ENCODE results near the gene APOBR. TPM values are rescaled to one million over a fixed set of nuclear protein-coding genes. Genes with fewer than 3 reads are reported as not detected.

Gene APOBR
- total RNA-seq, 2 experiments from 2014 or later, result 0.47 to 3.4 TPM

GRCh38 chr16:28505489-28506137 lies 11.2 kb downstream of the APOBR start:
- no TSS peak for BruUV-seq (replicated peaks)
- no peak for TF ChIP-seq EZH2phosphoT487 (IDR thresholded peaks at IDR 0.05; ENCODE audit: borderline replicate concordance, low read depth, low read length)
- TF ChIP-seq CTCF (conservative IDR thresholded peaks at IDR 0.05; ENCODE audit: low read length), result no peak
- Histone ChIP-seq H3K27ac (ENCODE audit: low read depth, low read length, poor library complexity, severe bottlenecking) (no peak overlapping the region), H3K9me3 (ENCODE audit: low read length) (no peaks in the 10 kb centered on the region), H2AFZ (ENCODE audit: low read length) (no peak overlapping the region), H4K20me1 (ENCODE audit: insufficient read depth, low read length) (no peaks in the 10 kb centered on the region), H3K79me2 (ENCODE audit: insufficient read depth, low read depth, low read length) (no peaks in the 10 kb centered on the region), H3K9me2 (ENCODE audit: insufficient read depth, low read length) (no peaks in the 10 kb centered on the region), H3K36me3 (ENCODE audit: insufficient read depth, low read length) (no peaks in the 10 kb centered on the region), H3K4me1 (ENCODE audit: insufficient read depth, low read length, poor library complexity, severe bottlenecking) (peaks cover 11% of the 10 kb centered on the region), H3K4me3 (ENCODE audit: low read depth, low read length, poor library complexity, severe bottlenecking) (no peak overlapping the region), H3K4me2 (ENCODE audit: low read length) (no peak overlapping the region)
- no peak for DNase-seq (ENCODE audit: low spot score)
- intact Hi-C loops (cut with micrococcal nuclease; ENCODE audit: unreplicated experiment), result no loop called here
- CTCF ChIA-PET (ENCODE audit: unreplicated experiment), result no interaction called here
- POLR2A ChIA-PET, result no interaction called here

DNA sequence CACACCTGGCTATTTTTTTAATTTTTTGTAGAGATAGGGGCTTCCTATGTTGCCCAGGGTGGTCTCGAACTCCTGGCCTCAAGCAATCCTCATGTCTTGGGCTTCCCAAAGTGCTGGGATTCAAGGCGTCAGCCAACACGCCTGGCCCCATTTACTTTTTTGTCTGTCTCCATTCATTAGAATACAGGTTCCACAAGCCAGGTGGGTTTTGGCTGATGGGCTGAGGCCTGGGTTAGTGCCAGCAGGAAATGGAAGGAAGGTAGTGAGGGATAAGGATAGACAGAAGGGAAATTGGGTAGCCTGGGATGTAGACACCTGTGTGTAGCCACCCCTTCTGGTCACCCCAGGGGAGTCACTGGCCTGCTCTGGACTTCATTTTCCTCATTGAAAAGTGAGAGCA lies 16.6 kb downstream of the APOBR start:
- POLR2A ChIA-PET, result no interaction called here

More for the DNA sequence above, 16.6 kb downstream of the APOBR start:
- H3K79me2 ChIP-seq (ENCODE audit: insufficient read depth, low read depth, low read length), result no peaks in the 10 kb centered on the region
- no peaks in the 10 kb centered on the region for H3K9me3 ChIP-seq (ENCODE audit: low read length)
- H3K36me3 ChIP-seq (ENCODE audit: insufficient read depth, low read length), result no peaks in the 10 kb centered on the region
- CTCF ChIA-PET (ENCODE audit: unreplicated experiment), result no interaction called here
- H4K20me1 ChIP-seq (ENCODE audit: insufficient read depth, low read length), result no peaks in the 10 kb centered on the region
- intact Hi-C loops (cut with micrococcal nuclease; ENCODE audit: unreplicated experiment), result no loop called here
- no TSS peak for BruUV-seq (replicated peaks)
- H3K27ac ChIP-seq (ENCODE audit: low read depth, low read length, poor library complexity, severe bottlenecking), result no peak overlapping the region
- TF ChIP-seq CTCF (conservative IDR thresholded peaks at IDR 0.05; ENCODE audit: low read length), result no peak
- no peak for TF ChIP-seq EZH2phosphoT487 (IDR thresholded peaks at IDR 0.05; ENCODE audit: borderline replicate concordance, low read depth, low read length)
- no peak for DNase-seq (ENCODE audit: low spot score)
- H3K4me2 ChIP-seq (ENCODE audit: low read length), result no peak overlapping the region
- no peak overlapping the region for H3K4me3 ChIP-seq (ENCODE audit: low read depth, low read length, poor library complexity, severe bottlenecking)
- H2AFZ ChIP-seq (ENCODE audit: low read length), result no peak overlapping the region
- peaks cover 11% of the 10 kb centered on the region for H3K4me1 ChIP-seq (ENCODE audit: insufficient read depth, low read length, poor library complexity, severe bottlenecking)
- no peaks in the 10 kb centered on the region for H3K9me2 ChIP-seq (ENCODE audit: insufficient read depth, low read length)

Data from OCI-LY7 (cell line).